Upper lobe of right lung (tissue), 1 donor: Measurements from ENCODE around the gene ST6GALNAC4. TPM values are rescaled to one million over a fixed set of nuclear protein-coding genes. Genes with fewer than 3 reads are reported as not detected.
A peak's percentile ranks its signal among the peaks of the same experiment; 100 is the strongest.

Experiments
- ATAC-seq: fragments of 200-7000 bp; cut with Tn5 transposase; one replicate; pipeline ENCODE4 v1.9.1; 2020; ENCODE audit warnings: mild to moderate bottlenecking, moderate library complexity
- DNase-seq: peaks from one replicate; pipeline ENCODE4 v3.0.0-alpha.2; 2020
- H3K27ac ChIP-seq: fragments of 200-600 bp; one replicate; pipeline ENCODE4 v1.8.0; 2022
- H3K27me3 ChIP-seq: fragments of 200-600 bp; one replicate; pipeline ENCODE4 v1.8.0; 2022; ENCODE audit warnings: mild to moderate bottlenecking
- H3K36me3 ChIP-seq: fragments of 200-600 bp; one replicate; pipeline ENCODE4 v1.8.0; 2022
- H3K4me1 ChIP-seq: fragments of 200-600 bp; one replicate; pipeline ENCODE4 v1.8.0; 2022
- H3K4me3 ChIP-seq: fragments of 200-600 bp; one replicate; pipeline ENCODE4 v1.8.0; 2022; ENCODE audit warnings: mild to moderate bottlenecking
- H3K9me3 ChIP-seq: fragments of 200-600 bp; one replicate; pipeline ENCODE4 v1.8.0; 2022
- CTCF ChIP-seq: fragments of 200-600 bp; IDR thresholded peaks from one replicate; pipeline ENCODE4 v1.8.0; 2022; ENCODE audit warnings: antibody characterized with exemption
- intact Hi-C: fragments of 100-400 bp; cut with DNase I; formaldehyde crosslinking; loops from one replicate; pipeline ENCODE4 v1.11.0; 2022
- total RNA-seq: library from RNA; stranded (reverse); fragmentation: NEBNext Ultra II Directional; extraction: Animal tissue kit (Norgen Biotek cat#: 25700); gene quantifications from one replicate; pipeline ENCODE4 v1.2.1, GENCODE V29; 2021
- donor health status: DM: no; HTN: yes; CAD: no; lungs with severe emphysema.

ST6GALNAC4 gene
- total RNA-seq, 1 donor from 2014 or later, result 58.8 TPM

- no peak for TF ChIP-seq CTCF
- DNase-seq (peak; percentile 71), ATAC-seq (no peak)
- Histone ChIP-seq H3K27me3 (no peaks in the 10 kb centered on the region), H3K27ac (peak overlapping the region; percentile 42), H3K4me1 (peaks cover 19% of the 10 kb centered on the region), H3K36me3 (peaks cover 38% of the 10 kb centered on the region), H3K9me3 (no peaks in the 10 kb centered on the region), H3K4me3 (no peak overlapping the region)
- intact Hi-C loops, result no loop called here
Observed at GRCh38 chr9:127867356-127868277, 49.2 kb downstream of the ST6GALNAC4 start.

GRCh38 chr9:127866535-127866934 is 50.3 kb downstream of the ST6GALNAC4 start:
- Histone ChIP-seq H3K27ac (no peak overlapping the region), H3K4me1 (peaks cover 30% of the 10 kb centered on the region), H3K27me3 (no peaks in the 10 kb centered on the region), H3K9me3 (no peaks in the 10 kb centered on the region), H3K4me3 (no peak overlapping the region), H3K36me3 (peaks cover 28% of the 10 kb centered on the region)
- intact Hi-C loops, result no loop called here
- DNase-seq (no peak), ATAC-seq (no peak)
- no peak for TF ChIP-seq CTCF

- TF ChIP-seq CTCF, result no peak
- ATAC-seq, result no peak
- no peak for DNase-seq
- intact Hi-C loops, result no loop called here
- Histone ChIP-seq H3K27me3 (no peaks in the 10 kb centered on the region), H3K27ac (peak overlapping the region; percentile 30), H3K4me3 (no peak overlapping the region), H3K4me1 (peaks cover 37% of the 10 kb centered on the region), H3K9me3 (no peaks in the 10 kb centered on the region), H3K36me3 (peaks cover 21% of the 10 kb centered on the region)
Observed at GRCh38 chr9:127865645-127866464, 51.0 kb downstream of the ST6GALNAC4 start.

GRCh38 chr9:127863191-127863621 is 53.6 kb downstream of the ST6GALNAC4 start:
- DNase-seq (no peak), ATAC-seq (no peak)
- no peak for TF ChIP-seq CTCF
- Histone ChIP-seq H3K4me1 (peaks cover 43% of the 10 kb centered on the region), H3K27ac (peak overlapping the region; percentile 85), H3K36me3 (peaks cover 16% of the 10 kb centered on the region), H3K4me3 (no peak overlapping the region), H3K27me3 (no peaks in the 10 kb centered on the region), H3K9me3 (no peaks in the 10 kb centered on the region)
- intact Hi-C loops, result no loop called here

GRCh38 chr9:127862075-127863011 is 54.5 kb downstream of the ST6GALNAC4 start:
- Histone ChIP-seq H3K27ac (peak overlapping the region; percentile 85), H3K4me1 (peaks cover 52% of the 10 kb centered on the region), H3K4me3 (no peak overlapping the region), H3K36me3 (peaks cover 10% of the 10 kb centered on the region), H3K9me3 (no peaks in the 10 kb centered on the region), H3K27me3 (no peaks in the 10 kb centered on the region)
- DNase-seq (peak; percentile 94), ATAC-seq (peak; percentile 90)
- intact Hi-C loops, result no loop called here
- TF ChIP-seq CTCF, result no peak
